ENCODE results near the gene RANBP10.
"Not testable (repeated sequence)": the region's sequence is repeated elsewhere in the genome, so short reads cannot be mapped to it uniquely, and the experiment has no call there.

RANBP10 gene

DNA sequence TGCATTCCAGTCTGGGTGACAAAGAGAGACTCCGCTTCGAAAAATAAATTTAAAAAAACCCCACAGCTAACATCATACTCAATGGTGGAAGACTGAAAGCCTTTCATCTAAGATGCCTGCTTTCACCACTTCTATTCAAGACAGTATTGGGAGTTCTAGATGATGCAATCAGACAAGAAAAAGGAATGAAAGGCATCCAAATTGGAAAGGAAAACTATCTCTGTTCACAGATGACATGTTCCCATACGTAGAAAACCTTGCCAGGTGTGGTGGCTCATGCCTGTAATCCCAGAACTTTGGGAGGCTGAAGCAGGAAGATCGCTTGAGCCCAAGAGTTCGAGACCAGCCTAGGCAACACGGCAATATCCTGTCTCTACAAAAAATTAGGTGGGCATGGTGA lies 31.1 kb downstream of the RANBP10 start:
- no peak for DNase-seq

DNA sequence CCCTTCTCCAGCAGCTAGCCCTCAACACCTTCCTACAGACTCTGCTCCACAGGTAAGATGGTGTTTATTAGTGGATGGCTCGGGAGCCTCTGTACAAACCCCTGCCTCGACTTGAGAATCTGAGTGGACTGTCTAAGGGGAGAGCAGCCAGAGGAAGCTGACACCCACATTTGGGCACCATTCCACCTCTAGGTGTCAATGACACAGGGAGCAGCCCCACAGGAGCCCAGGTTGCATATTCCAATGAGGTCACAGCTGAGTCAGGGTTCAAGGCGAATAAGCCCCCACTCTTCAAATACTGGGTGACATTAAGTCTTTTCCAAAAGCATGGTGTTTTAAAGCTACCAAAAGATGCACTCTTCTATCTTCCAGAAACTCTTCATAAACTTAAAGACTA lies 31.9 kb downstream of the RANBP10 start:
- no peak for DNase-seq

DNA sequence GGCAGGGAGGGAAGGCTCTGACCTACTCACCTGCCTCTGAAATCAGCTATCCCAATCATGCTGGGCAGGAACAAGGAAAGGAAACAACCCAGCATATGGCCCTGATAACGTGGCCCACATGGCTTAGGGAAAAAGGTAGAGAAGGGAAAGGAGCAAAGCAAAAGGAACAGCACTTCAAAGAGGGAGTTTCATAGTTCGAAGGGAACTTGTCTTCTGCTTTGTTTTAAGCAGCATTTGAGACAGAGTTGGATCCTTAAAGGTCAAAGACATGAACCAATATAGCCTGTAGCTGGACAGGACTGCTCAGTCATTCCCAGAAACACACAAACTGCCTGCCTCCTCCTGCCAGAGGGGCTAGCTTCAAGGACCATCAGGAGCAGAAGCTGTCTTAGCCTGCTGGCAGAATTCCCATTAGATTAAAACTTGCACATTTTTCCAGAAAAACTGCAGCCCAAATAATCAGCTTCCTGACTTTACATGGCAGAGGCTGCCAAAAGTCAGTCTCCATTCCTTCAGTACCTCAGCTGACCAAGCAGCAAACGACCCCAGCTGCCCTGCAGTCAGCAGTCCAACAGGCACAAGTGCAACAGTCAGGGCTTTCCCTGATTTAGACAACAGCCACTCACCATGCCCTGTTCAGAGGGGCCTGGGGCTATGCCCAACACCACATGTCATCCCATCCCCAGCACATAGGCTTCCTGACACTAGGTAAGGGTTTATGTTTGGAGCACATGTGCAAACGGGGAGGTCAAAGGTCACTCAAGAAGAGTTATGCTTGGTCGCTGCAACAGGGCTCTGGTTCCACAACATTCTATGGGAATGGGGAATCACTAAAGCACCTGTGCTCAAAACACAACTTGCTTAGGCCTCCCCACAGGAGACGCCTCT lies 32.5 kb downstream of the RANBP10 start:
- DNase-seq: no peak

DNA sequence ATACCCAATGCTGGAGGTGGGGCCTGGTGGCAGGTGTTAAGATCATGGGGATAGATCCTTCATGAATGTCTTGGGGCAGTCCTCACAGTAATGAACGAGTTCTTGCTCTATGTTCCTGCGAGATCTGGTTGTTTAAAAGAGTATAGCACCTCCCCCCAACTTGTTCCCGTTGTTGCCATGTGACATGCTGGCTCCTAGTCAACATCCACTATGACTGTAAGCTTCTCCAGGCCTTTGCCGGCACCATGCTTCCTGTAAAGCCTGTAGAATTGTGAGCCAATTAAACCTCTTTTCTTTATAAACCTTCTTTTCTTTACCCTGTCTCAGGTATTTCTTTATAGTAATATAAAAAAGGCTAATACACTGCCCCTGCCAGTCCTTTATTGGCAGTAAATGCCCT lies 33.3 kb downstream of the RANBP10 start:
- no peak for DNase-seq

DNA sequence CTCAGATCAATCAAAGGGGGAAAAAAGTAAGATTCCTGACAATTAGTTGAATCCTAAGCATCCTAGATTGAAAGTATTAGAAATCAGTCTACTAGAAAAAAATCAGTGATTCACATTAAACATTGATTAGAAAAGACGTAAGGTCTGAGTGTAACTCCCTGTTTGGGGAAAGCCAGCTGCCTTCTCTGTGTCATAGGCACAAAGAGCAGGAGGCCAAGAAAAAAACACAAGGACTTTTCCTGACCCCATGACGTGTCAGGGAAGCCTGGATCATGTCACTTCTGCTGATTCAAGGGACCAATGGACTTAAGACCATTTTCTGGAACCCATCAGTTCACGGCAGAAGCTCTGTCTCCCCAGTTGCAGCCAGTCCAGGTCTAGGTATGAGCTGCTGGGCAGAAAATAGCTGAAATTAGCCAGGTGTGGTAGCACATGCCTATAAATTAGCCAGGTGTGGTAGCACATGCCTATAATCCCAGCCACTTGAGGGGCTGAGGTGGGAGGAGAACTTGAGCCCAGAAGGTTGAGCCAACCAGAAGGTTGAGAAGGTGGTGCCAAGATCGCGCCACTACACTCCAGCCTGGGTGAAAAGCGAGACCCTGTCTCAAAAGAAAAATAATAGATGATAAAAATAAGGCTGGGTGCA lies 35.9 kb downstream of the RANBP10 start:
- no peak for DNase-seq

DNA sequence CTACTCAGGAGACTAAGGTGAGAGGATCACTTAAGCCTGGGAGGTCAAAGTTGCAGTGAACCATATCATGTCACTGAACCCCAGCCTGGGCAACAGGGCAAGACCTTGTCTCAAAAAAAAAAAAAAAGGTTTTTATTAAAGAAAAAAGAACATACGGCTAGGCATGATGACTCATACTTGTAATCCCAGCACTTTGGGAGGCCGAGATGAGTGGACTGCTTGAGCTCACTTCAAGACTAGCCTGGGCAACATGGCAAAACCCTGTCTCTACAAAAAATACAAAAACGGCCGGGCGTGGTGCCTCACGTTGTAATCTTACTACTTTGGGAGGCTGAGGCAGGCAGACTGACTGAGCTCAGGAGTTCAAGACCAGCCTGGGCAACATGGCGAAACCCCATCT lies 38.4 kb downstream of the RANBP10 start:
- DNase-seq: no peak

DNA sequence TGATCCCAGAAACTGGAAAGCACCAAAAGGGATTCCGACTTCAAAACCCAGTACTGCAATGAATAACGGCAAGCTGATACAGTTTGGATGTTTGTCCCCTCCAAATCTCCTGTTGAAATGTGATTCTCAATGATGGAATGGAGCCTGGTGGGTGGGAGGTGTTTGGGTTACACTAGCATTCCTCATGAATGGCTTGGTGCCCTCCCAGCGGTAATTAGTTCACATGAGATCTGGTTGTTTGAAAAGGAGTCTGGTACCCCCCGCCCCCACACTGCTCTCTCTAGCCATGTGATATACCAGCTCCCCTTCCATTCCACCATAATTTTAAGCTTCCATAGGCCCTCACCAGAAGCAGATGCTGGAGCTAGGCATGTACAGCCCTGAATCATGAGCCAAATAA lies 40.1 kb downstream of the RANBP10 start:
- no peak for DNase-seq

DNA sequence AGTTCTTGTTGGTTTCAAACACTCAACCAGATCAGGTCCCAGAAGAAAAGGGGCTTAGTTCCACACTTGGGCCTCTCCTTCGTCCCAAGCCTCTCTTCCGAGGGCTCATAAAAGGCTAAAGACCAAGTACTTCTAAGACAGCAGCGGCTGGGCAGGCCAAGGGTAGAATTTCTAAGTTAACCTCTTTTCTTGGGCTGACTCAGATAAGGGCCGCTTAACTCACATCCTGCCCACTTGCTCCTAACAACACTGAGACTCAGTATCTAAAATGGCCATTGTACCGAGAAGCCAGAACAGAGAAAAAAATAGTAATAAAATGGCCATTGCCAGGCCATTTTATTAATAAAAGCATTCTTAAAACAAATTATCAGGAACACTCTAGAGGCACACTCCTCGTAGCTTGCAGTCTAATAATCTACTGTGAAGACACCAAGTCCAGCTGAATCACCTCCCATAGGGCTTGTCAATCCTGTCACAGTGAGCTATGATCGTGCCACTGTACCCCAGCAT lies 42.1 kb downstream of the RANBP10 start:
- DNase-seq: no peak

DNA sequence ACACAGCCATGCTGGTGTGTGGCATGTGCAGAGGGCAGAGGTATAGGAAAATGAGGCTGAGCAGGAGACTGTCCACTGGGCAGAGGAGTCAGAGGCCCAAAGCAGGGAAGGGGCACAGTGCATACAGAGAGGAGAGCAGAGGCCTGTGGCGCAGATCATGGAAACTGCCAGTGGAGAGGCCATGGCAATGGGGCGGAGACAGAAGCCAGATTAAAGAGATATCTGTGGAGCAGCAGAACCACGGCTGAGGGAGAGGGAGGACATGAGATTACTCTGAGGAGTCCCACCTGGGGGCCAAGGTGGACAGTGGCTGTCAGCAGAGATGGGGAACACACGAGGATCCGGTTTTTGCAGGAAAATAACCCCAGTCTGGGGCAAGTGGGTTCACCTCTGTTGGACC lies 43.3 kb downstream of the RANBP10 start:
- no peak for DNase-seq

DNA sequence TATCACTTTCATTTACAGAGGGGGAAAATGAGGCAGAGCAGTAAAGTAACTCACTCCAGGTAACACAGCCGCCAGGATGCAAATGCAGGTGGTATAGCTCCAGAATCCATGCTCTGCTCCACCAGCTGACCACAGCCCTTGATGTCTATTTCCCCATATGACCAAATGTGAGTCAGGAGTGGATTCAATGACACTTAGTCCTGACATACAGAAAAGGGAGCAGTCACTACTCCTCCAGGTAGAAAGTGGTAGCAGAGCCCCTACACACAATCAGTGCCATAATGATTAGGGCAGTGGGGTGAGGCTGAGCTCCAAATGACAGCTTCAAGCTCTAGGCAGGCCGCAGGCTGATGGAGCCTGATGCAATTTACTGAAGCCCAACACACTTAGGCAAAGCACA lies 44.0 kb downstream of the RANBP10 start:
- no peak for DNase-seq

DNA sequence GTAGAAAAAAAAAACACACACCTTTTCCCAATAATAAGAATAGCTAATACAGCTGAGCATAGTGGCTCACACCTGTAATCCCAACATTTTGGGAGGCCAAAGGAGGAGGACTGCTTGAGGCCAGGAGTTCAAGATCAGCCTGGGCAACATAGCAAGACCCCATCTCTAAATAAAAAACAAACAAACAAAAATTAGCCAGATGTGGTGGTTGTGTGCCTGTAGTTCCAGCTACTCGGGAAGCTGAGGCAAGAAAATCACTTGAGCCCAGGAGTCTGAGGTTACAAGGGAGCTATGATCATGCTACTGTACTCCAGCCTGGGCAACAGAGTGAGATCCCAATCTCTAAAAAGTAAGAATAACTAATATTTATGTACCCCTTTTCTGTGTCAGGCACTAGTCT lies 44.4 kb downstream of the RANBP10 start:
- no peak for DNase-seq

DNA sequence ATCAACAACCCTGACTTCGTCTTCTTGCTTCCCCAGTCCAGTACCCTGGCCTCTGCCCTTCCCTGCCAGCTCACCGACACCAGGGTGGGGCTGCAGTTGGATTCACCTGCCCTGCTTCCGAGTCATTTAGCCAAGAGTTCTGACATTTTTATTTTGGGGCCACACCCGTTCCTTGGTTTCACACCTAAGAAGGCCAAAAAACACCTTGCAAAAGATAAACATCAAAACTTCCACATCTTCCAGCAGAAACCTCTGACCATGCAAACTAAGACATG lies 45.5 kb downstream of the RANBP10 start:
- DNase-seq: no peak

DNA sequence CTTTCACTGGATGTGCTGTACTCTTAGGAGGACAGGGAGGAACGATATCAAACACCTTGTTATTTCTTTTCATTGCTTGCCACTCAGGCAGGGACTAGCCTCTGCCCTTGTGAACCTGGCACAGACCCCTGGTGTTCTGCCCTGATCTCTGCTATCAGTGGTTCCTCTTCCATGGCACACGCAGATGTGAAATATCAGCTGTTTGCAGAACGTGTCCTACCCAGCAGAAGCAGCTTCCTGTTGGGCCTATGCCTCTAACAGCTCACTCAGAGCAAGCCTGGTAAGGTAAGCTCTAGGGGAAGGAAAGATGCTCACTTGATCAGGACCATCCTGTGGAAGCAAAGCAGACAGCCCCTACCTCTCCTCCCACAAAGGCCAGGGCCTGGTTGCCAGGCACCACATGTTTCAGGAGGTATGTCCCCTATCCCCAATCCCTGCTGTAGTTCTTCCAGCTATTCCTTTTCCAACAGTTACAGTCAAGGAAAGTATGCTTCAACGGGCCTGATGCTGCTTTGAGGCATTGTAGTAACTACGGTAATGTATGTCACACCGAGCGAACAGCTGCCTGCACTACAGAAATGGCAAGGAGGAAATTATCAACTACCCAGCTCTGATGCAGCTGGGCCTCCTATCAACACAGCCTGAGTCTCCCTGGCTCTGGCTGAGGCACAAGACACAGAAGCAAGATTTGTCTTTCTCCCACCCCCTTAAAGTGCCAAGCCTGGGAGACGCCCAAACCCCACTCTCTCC lies 46.0 kb downstream of the RANBP10 start:
- DNase-seq: no peak

DNA sequence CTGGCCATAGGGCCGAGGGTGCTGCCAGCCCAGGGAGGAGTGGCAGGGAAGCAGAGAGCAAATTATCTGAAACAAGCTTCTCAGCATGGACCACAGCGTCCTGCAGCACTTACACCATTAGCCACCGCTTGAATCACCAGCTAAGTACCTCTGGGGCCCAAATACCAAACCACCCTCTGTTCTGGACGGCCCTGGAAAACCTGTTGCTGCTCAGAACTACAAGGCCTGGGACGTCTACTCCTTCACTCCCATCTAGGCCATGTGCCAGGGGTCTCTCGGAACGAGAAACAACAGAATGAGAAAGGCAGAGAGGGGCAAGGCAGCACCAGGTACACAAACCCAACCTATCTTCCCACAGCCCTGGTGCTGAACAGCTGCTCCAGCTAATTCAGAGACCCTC lies 47.4 kb downstream of the RANBP10 start:
- DNase-seq: no peak

DNA sequence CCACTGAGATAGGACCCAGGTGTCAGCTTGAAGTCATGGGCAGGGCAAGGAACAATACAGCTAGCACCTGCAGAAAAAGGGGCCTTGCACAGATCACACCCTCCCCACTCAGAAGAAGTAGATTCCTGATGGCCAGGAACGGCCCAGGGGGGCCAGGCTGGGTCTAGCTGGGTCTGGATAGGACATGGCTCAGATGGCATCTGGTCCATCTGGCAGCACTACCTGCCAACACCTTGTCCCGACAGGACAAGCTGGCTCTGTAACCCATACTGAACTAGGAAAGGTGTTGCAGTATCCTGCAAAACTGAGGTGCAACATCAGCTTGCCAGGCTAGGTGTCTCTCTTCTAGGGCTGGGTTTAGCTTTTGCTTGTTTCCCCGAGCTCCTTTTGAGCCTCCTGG lies 48.4 kb downstream of the RANBP10 start:
- no peak for DNase-seq

DNA sequence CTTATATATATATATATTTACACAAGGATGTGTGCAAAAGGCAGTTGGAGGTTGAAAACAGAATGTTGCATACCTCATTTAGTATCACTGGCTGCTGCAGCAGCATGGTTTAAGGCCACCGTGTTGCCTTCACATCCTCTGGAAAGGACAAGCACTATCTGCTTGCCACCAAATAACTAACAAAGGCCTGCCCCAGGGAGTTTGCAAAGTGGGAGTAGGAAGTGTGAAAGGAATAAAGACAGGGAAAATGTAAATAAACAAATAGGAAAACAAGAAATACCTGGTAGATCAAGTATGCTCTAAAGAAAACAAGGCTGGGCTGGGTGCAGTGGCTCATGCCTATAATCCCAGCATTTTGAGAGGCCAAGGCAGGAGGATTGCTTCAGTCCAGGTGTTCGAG lies 53.7 kb downstream of the RANBP10 start:
- no peak for DNase-seq

DNA sequence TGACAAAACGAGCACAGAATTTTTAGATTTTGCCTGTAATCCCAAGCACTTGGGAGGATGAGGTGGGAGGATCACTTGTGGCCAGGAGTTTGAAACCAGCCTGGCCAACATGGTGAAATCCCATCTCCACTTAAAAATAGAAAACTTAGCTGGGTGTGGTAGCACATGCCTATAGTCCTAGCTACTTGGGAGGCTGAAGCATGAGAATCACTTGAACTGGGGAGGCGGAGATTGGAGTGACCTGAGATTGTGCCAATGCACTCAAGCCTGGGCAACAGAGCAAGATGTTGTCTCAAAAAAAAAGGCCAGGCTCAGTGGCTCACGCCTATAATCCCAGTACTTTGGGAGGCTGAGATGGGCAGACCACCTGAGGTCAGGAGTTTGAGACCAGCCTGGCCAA lies 55.0 kb downstream of the RANBP10 start:
- not testable (repeated sequence) for DNase-seq

DNA sequence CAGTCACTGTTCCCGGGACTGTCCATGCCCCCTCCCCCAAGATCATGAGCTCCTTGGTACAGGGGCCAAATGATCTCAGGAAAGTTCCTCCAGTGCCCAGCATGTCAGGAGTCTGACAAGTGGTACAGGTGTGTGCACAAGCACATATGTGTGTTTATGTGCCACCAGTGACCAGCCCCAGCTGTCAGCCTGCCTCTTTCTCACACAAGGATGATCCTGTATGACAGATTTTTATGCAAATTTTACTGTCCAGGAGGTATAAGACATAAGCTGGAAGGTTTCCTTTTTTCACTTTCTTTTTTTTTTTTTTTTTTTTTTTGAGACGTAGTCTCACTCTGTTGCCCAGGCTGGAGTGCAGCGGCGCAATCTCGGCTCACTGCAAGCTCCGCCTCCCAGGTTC lies 55.9 kb downstream of the RANBP10 start:
- DNase-seq: no peak

DNA sequence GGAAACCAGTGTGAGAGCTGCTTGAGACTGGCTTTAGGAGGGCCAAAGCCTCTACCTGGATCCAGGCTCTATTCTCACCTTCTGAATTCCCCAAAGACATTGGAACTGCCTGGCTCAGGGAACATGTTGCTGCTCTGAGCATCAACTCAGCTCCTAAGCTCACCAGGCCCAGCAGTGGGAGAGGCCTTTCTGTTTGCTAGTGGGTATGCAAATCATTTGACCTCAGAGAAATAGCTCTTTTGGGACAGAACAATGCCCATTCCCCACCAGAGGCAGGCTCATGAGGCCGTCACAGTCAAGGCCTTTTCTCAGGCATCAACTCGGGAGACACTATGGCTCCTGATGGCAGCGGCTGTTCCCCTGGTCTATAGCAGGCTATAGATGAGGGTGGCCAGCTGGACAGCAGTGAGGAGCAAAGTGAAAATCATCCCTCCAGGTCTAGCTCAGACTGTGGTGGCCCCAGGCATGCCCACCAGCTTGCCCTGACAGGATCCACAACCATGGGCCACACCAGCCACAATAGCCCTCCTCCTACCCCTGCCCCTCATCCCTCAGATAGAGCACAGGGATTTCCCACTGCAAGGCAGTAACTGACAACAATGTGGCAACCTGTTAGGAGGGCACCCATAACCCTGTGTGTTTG lies 56.8 kb downstream of the RANBP10 start:
- no peak for DNase-seq

DNA sequence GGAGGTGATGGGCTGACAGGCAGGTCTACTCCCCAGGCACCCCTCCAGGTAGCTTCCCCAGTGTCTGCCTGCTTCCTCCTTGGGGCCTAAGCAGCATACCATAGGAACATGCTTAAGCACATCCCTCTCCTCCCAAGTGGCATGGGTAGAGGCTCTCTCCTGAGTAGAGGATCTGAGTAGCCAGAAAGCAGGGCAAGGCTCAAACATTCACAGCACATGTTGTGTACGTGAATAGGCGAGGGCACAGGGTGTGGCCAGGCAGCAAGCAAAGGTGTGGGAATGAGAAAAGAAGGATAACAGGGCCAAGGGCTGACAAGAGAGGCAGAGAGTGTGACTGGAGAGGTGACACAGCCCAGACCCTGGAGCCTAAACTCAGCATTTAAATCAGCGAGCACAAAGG lies 57.5 kb downstream of the RANBP10 start:
- no peak for DNase-seq

DNA sequence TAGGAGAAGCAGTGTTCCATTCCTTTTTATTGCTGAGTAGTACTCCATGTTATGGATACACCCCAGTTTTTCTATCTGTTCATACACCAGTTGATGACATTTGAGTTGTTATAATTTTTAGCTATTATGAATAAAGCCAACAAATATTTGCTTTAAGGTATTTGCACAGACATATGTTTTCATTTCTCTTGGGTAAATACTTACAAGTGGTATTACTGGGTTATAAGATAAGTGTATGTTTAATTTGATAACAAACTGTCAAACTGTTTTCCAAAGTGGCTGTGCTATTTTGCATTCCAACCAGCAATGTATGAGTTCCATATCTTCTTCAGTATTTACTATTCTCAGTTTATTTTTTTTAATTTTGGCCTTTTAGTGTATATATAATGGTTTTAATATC lies 59.5 kb downstream of the RANBP10 start:
- no peak for DNase-seq

DNA sequence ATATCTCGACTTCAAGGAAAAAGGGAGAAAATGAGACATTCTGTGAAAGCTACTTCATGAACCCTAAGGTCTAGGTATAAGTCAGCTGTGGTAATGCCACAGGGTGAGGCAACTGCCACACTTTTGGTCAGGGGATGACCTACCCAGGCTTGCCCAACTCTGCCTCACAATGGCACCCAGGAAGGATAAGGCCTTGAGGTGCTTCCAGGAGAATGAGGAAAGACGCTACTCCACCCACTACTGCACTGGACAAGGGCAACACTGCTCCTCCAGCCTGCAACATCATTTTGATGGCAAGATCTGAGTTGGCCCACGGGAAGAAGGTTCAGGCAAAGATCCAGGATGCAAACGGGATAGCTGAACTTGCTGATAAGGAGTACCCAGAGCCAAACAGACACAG lies 65.2 kb downstream of the RANBP10 start:
- no peak for DNase-seq

DNA sequence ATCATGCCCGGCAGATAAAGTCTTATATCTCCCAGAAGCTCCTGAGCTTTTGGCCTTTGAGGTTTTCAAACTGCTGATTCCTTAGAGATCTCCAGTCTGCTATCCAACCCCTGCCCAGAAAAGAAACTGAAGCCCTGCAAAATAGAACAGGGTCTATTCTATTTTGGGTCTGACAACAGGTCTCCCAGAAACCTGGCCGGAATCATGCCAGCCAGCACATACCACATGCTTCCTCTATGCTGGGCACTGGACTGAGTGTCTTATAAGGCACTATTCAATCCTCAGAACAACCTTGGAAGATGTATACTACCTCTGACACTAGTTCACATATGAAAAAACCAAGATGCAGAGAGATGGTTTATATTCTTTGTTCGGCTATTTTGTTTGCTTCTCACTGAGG lies 66.0 kb downstream of the RANBP10 start:
- no peak for DNase-seq

DNA sequence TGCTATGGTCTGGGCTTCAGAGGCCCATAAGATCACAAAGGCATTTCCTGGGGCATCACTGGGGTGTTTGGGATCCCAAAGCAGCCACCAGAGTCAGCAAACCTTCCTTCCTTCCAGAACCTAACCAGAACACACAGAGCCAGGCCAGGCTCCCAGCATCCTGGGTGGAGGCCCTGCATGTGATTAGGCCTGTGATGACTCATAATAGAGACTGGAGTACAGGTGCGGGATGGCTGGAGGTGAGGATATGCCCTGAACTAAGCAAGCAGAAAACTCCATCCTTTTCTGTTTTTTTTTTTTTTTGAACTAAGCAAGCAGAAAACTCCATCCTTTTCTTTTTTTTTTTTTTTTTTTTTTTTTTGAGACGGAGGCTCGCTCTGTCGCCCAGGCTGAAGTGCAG lies 69.5 kb downstream of the RANBP10 start:
- DNase-seq: no peak
